Activated CD4-positive, alpha-beta memory T cell treated with anti-CD3 and anti-CD28 coated beads, Interleukin-2, amount 10 ng/mL, durations not matched to agents 7 days and 5 days (primary cell): ENCODE data around the gene MLF2. TPM values are rescaled to one million over a fixed set of nuclear protein-coding genes. Genes with fewer than 3 reads are reported as not detected.
"Not testable (repeated sequence)": the region's sequence is repeated elsewhere in the genome, so short reads cannot be mapped to it uniquely, and the experiment has no call there.

Experiments used
- CTCF ChIA-PET: fragments of 350-600 bp; sonication (Branson Sonifier 250); formaldehyde crosslinking; loops from one replicate; lab custom pipeline; 2021; ENCODE audit warnings: antibody characterized with exemption, inconsistent platforms; lab: Charles Lee
- POLR2A ChIA-PET: fragments of 350-600 bp; sonication (Branson Sonifier 250); formaldehyde crosslinking; loops from one replicate; lab custom pipeline; 2021; ENCODE audit warnings: antibody characterized with exemption; lab: Charles Lee
- DNase-seq: peaks from one replicate; pipeline ENCODE4 v3.0.0-alpha.2; 2020
- H3K27ac Mint-ChIP-seq: one replicate; pipeline ENCODE4 v1.8.0; 2021; ENCODE audit warnings: mild to moderate bottlenecking, mixed read lengths
- H3K27me3 Mint-ChIP-seq: one replicate; pipeline ENCODE4 v1.8.0; 2021; ENCODE audit warnings: mixed read lengths
- H3K36me3 Mint-ChIP-seq: one replicate; pipeline ENCODE4 v1.8.0; 2021; ENCODE audit warnings: low read depth, mixed read lengths
- H3K4me1 Mint-ChIP-seq: one replicate; pipeline ENCODE4 v1.8.0; 2021; ENCODE audit warnings: mixed read lengths
- H3K4me3 Mint-ChIP-seq: one replicate; pipeline ENCODE4 v1.8.0; 2021; ENCODE audit warnings: mild to moderate bottlenecking, mixed read lengths
- H3K9me3 Mint-ChIP-seq: one replicate; pipeline ENCODE4 v1.8.0; 2021; ENCODE audit warnings: mixed read lengths
- total RNA-seq, 2 experiments: library from RNA; stranded (reverse); gene quantifications; one replicate each; pipeline ENCODE4 v1.2.3, GENCODE V29; 2021

MLF2 gene
- total RNA-seq, 2 experiments from 2014 or later: 101 to 108 TPM

GRCh38 chr12:6745741-6746525 lies 7.0 kb downstream of the MLF2 start:
- peak overlapping the region; percentile 89 for H3K27ac Mint-ChIP-seq
- DNase-seq: peak; percentile 45
- no peaks in the 10 kb centered on the region for H3K27me3 Mint-ChIP-seq
- peaks cover 47% of the 10 kb centered on the region for H3K36me3 Mint-ChIP-seq
- POLR2A ChIA-PET: interaction anchor here (0.9 to 2.7 kb wide), 4 partner anchors 21 to 47 kb away, joined by 3 to 10 read pairs (median 6); partner anchors contain the start of genes COPS7A and PTMS
- peaks cover 7% of the 10 kb centered on the region for H3K9me3 Mint-ChIP-seq
- peaks cover 22% of the 10 kb centered on the region for H3K4me1 Mint-ChIP-seq
- H3K4me3 Mint-ChIP-seq: no peak overlapping the region
- CTCF ChIA-PET: interaction anchor here (1.2 kb wide), 1 partner anchor 22 kb away, joined by 3 read pairs; the partner anchor contains the start of gene COPS7A

- DNase-seq, H3K9me3 Mint-ChIP-seq, CTCF ChIA-PET, H3K27me3 Mint-ChIP-seq, H3K4me3 Mint-ChIP-seq: not testable (repeated sequence)
- Mint-ChIP-seq H3K4me1 (peaks cover 20% of the 10 kb centered on the region), H3K36me3 (peaks cover 29% of the 10 kb centered on the region), H3K27ac (peak overlapping the region; percentile 13)
- POLR2A ChIA-PET: interaction anchor here (1.3 to 2.8 kb wide), 2 partner anchors 10 to 50 kb away, joined by 3 to 8 read pairs; partner anchors contain the start of gene MLF2
Observed at GRCh38 chr12:6743300-6743699, 9.6 kb downstream of the MLF2 start.

- Mint-ChIP-seq H3K4me1 (peaks cover 20% of the 10 kb centered on the region), H3K27me3 (no peaks in the 10 kb centered on the region), H3K36me3 (peaks cover 24% of the 10 kb centered on the region), H3K27ac (no peak overlapping the region), H3K4me3 (no peak overlapping the region), H3K9me3 (peaks cover 7% of the 10 kb centered on the region)
- POLR2A ChIA-PET: interaction anchor here (1.3 to 2.8 kb wide), 2 partner anchors 10 to 50 kb away, joined by 3 to 8 read pairs; partner anchors contain the start of gene MLF2
- DNase-seq: no peak
- CTCF ChIA-PET: no interaction called here
Observed at GRCh38 chr12:6742834-6743233, 10.1 kb downstream of the MLF2 start.

- Mint-ChIP-seq H3K36me3 (peaks cover 16% of the 10 kb centered on the region), H3K4me1 (peaks cover 19% of the 10 kb centered on the region)
- H3K27ac Mint-ChIP-seq, CTCF ChIA-PET, H3K4me3 Mint-ChIP-seq, DNase-seq, H3K9me3 Mint-ChIP-seq, H3K27me3 Mint-ChIP-seq: not testable (repeated sequence)
- POLR2A ChIA-PET: interaction anchor here (1.3 to 2.8 kb wide), 2 partner anchors 11 to 51 kb away, joined by 3 to 8 read pairs; partner anchors contain the start of gene MLF2
Observed at GRCh38 chr12:6742080-6742479, 10.9 kb downstream of the MLF2 start.

GRCh38 chr12:6736754-6737153 lies 16.2 kb downstream of the MLF2 start:
- no peaks in the 10 kb centered on the region for H3K36me3 Mint-ChIP-seq
- H3K4me1 Mint-ChIP-seq: peaks cover 6% of the 10 kb centered on the region
- CTCF ChIA-PET: interaction anchor here (0.6 to 1.6 kb wide), 4 partner anchors 30 to 85 kb away, joined by 3 to 4 read pairs (median 4); partner anchors contain the start of gene GPR162
- no peak for DNase-seq
- no peak overlapping the region for H3K27ac Mint-ChIP-seq
- no peaks in the 10 kb centered on the region for H3K9me3 Mint-ChIP-seq
- no peaks in the 10 kb centered on the region for H3K27me3 Mint-ChIP-seq
- H3K4me3 Mint-ChIP-seq: no peak overlapping the region
- POLR2A ChIA-PET: no interaction called here

GRCh38 chr12:6735448-6736191 lies 17.3 kb downstream of the MLF2 start:
- CTCF ChIA-PET: interaction anchor here (1.0 to 1.6 kb wide), 3 partner anchors 31 to 86 kb away, joined by 4 read pairs; partner anchors contain the start of gene GPR162
- no peak overlapping the region for H3K4me3 Mint-ChIP-seq
- H3K27ac Mint-ChIP-seq: no peak overlapping the region
- peaks cover 9% of the 10 kb centered on the region for H3K36me3 Mint-ChIP-seq
- H3K4me1 Mint-ChIP-seq: peaks cover 6% of the 10 kb centered on the region
- no peaks in the 10 kb centered on the region for H3K27me3 Mint-ChIP-seq
- peak; percentile 53 for DNase-seq
- no peaks in the 10 kb centered on the region for H3K9me3 Mint-ChIP-seq
- POLR2A ChIA-PET: no interaction called here

- H3K9me3 Mint-ChIP-seq: no peaks in the 10 kb centered on the region
- H3K36me3 Mint-ChIP-seq: peaks cover 17% of the 10 kb centered on the region
- no peaks in the 10 kb centered on the region for H3K27me3 Mint-ChIP-seq
- no peak for DNase-seq
- H3K27ac Mint-ChIP-seq: no peak overlapping the region
- H3K4me3 Mint-ChIP-seq: no peak overlapping the region
- ChIA-PET CTCF (interaction anchor here (1.6 kb wide), 1 partner anchor 87 kb away, joined by 4 read pairs; the partner anchor contains the start of gene GPR162), POLR2A (no interaction called here)
- peaks cover 6% of the 10 kb centered on the region for H3K4me1 Mint-ChIP-seq
Observed at GRCh38 chr12:6734506-6735387, 18.2 kb downstream of the MLF2 start.

GRCh38 chr12:6730169-6730568 lies 22.8 kb downstream of the MLF2 start:
- no peaks in the 10 kb centered on the region for H3K9me3 Mint-ChIP-seq

GRCh38 chr12:6729186-6729585 lies 23.8 kb downstream of the MLF2 start:
- POLR2A ChIA-PET: no interaction called here
- Mint-ChIP-seq H3K27ac (no peak overlapping the region), H3K4me1 (peaks cover 13% of the 10 kb centered on the region), H3K27me3 (no peaks in the 10 kb centered on the region), H3K36me3 (peaks cover 33% of the 10 kb centered on the region), H3K9me3 (no peaks in the 10 kb centered on the region), H3K4me3 (no peak overlapping the region)
- no peak for DNase-seq
- CTCF ChIA-PET: interaction anchor here (4.3 kb wide), 1 partner anchor 24 kb away, joined by 14 read pairs; the partner anchor contains the start of gene MLF2

More at GRCh38 chr12:6730169-6730568, 22.8 kb downstream of the MLF2 start:
- H3K4me1 Mint-ChIP-seq: peaks cover 8% of the 10 kb centered on the region
- H3K27me3 Mint-ChIP-seq: no peaks in the 10 kb centered on the region
- POLR2A ChIA-PET: interaction anchor here (1.0 to 1.3 kb wide), 2 partner anchors 22 to 142 kb away, joined by 3 read pairs; partner anchors contain the start of gene MLF2
- no peak overlapping the region for H3K27ac Mint-ChIP-seq
- no peak overlapping the region for H3K4me3 Mint-ChIP-seq
- no peak for DNase-seq
- peaks cover 33% of the 10 kb centered on the region for H3K36me3 Mint-ChIP-seq
- CTCF ChIA-PET: interaction anchor here (1.5 to 4.3 kb wide), 2 partner anchors 23 to 95 kb away, joined by 3 to 14 read pairs; partner anchors contain the start of gene MLF2

- no peak for DNase-seq
- ChIA-PET POLR2A (interaction anchor here (1.0 to 4.0 kb wide), 16 partner anchors 20 to 232 kb away, joined by 3 to 103 read pairs (median 10); partner anchors contain the start of genes C12orf57, CD4, CDCA3 and MLF2), CTCF (interaction anchor here (2.6 to 4.6 kb wide), 5 partner anchors 28 to 166 kb away, joined by 9 to 41 read pairs (median 14); partner anchors contain the start of genes MLF2, PTMS and ZNF384)
- H3K9me3 Mint-ChIP-seq: no peaks in the 10 kb centered on the region
- H3K27me3 Mint-ChIP-seq: no peaks in the 10 kb centered on the region
- H3K4me3 Mint-ChIP-seq: peak overlapping the region; percentile 84
- H3K36me3 Mint-ChIP-seq: peaks cover 22% of the 10 kb centered on the region
- H3K27ac Mint-ChIP-seq: peak overlapping the region; percentile 92
- peaks cover 22% of the 10 kb centered on the region for H3K4me1 Mint-ChIP-seq
Observed at GRCh38 chr12:6725350-6725749, 27.6 kb downstream of the MLF2 start.

- ChIA-PET CTCF (interaction anchor here (0.7 to 4.6 kb wide), 26 partner anchors 10 to 294 kb away, joined by 3 to 41 read pairs (median 5); partner anchors contain the start of genes CD4, CDCA3, LPCAT3 and MLF2), POLR2A (interaction anchor here (0.7 to 4.0 kb wide), 46 partner anchors 9 to 685 kb away, joined by 3 to 103 read pairs (median 6); partner anchors contain the start of genes C12orf57, CD4, CDCA3 and GAPDH)
- H3K36me3 Mint-ChIP-seq: peaks cover 12% of the 10 kb centered on the region
- peaks cover 22% of the 10 kb centered on the region for H3K4me1 Mint-ChIP-seq
- DNase-seq: peak; percentile 49
- H3K27ac Mint-ChIP-seq: peak overlapping the region; percentile 92
- H3K4me3 Mint-ChIP-seq: peak overlapping the region; percentile 84
- no peaks in the 10 kb centered on the region for H3K9me3 Mint-ChIP-seq
- H3K27me3 Mint-ChIP-seq: no peaks in the 10 kb centered on the region
Observed at GRCh38 chr12:6724409-6724797, 28.5 kb downstream of the MLF2 start.
